Panc1 (cell line): Measurements from ENCODE around the gene AOAH. TPM values are rescaled to one million over a fixed set of nuclear protein-coding genes. Genes with fewer than 3 reads are reported as not detected.

Source experiments
- ATAC-seq: fragments of 200-7000 bp; cut with Tn5 transposase; 2 replicates; pipeline ENCODE4 v1.9.1; 2020; ENCODE audit warnings: mild to moderate bottlenecking, moderate library complexity
- BruUV-seq: library from RNA; stranded (reverse); fragments of 400-500 nt; replicated peaks from 2 replicates; lab custom pipeline; 2021; lab: Mats Ljungman, UMichigan
- CTCF ChIA-PET: fragments of 300-600 bp; sonication (Branson Sonifier 250); formaldehyde crosslinking; loops from one replicate; lab custom pipeline; 2022; ENCODE audit warnings: antibody characterized with exemption; lab: Charles Lee
- POLR2A ChIA-PET: fragments of 300-600 bp; sonication (Branson Sonifier 250); formaldehyde crosslinking; loops from one replicate; lab custom pipeline; 2022; ENCODE audit warnings: antibody characterized with exemption; lab: Charles Lee
- DNase-seq: peaks from one replicate; pipeline ENCODE4 v3.0.0-alpha.2; 2010; ENCODE audit warnings: low read depth, low spot score
- H3K27ac ChIP-seq: 2 replicates; pipeline ENCODE4 v1.5.1; 2011; ENCODE audit warnings: mild to moderate bottlenecking, low read length, inconsistent platforms
- H3K27me3 ChIP-seq: fragments of 200-500 bp; sonication (Bioruptor generic); 2 replicates; pipeline ENCODE4 v1.6.0; 2014; ENCODE audit warnings: low read length, inconsistent platforms; ENCODE audit not compliant: control insufficient read depth, insufficient read depth
- H3K36me3 ChIP-seq: fragments of 200-500 bp; sonication (Bioruptor generic); 2 replicates; pipeline ENCODE4 v1.5.1; 2014; ENCODE audit warnings: inconsistent platforms, mild to moderate bottlenecking, low read length, moderate library complexity; ENCODE audit not compliant: control insufficient read depth, insufficient read depth
- H3K4me1 ChIP-seq: 2 replicates; pipeline ENCODE4 v1.5.1; 2011; ENCODE audit warnings: inconsistent platforms, mild to moderate bottlenecking, low read length, moderate library complexity; ENCODE audit not compliant: control insufficient read depth, insufficient read depth
- H3K4me3 ChIP-seq, 2 experiments: 2 replicates each; pipeline ENCODE4 v1.5.1; 2011 to 2012; ENCODE audit warnings: low read depth in 2 of 2, low read length in 2 of 2, mild to moderate bottlenecking in 2 of 2, inconsistent platforms in 1 of 2, moderate library complexity in 1 of 2
- H3K9me3 ChIP-seq: fragments of 200-500 bp; sonication (Bioruptor generic); 2 replicates; pipeline ENCODE4 v1.5.1; 2014; ENCODE audit warnings: low read depth, mild to moderate bottlenecking, inconsistent platforms, low read length, moderate library complexity; ENCODE audit not compliant: control insufficient read depth, insufficient read depth
- POLR2AphosphoS5 ChIP-seq: IDR thresholded peaks from 2 replicates; pipeline ENCODE4 v1.6.1; 2012; ENCODE audit warnings: mild to moderate bottlenecking, low read depth, low read length, moderate library complexity
- SIN3A ChIP-seq: IDR thresholded peaks from 2 replicates; pipeline ENCODE4 v1.6.1; 2012; ENCODE audit warnings: low read depth, mild to moderate bottlenecking, low read length, moderate library complexity, borderline replicate concordance; ENCODE audit not compliant: insufficient read depth
- TCF7L2 ChIP-seq: IDR thresholded peaks from 2 replicates; pipeline ENCODE4 v1.6.1; 2011; ENCODE audit warnings: mild to moderate bottlenecking, low read depth, low read length, inconsistent platforms
- in situ Hi-C: cut with HindIII; loops from 2 replicates; pipeline ENCODE4 v1.10.0; 2016; ENCODE audit warnings: low sequenced_read_pairs, low pct_unique_long_range_greater_than_20kb
- intact Hi-C: fragments of 100-400 bp; cut with micrococcal nuclease; formaldehyde crosslinking; loops from one replicate; pipeline ENCODE4 v1.10.0; 2022; ENCODE audit not compliant: unreplicated experiment
- total RNA-seq: library from RNA; stranded (reverse); gene quantifications from one replicate; pipeline ENCODE4 v1.2.1, GENCODE V29; 2021; ENCODE audit not compliant: unreplicated experiment
- TF ChIP-seq, protein P1 (sequence below): fragments of 450-650 bp; IDR thresholded peaks from 2 replicates; pipeline ENCODE4 v1.5.1; 2017; ENCODE audit warnings: mild to moderate bottlenecking
- TF ChIP-seq, protein P2 (sequence below), 2 experiments: IDR thresholded peaks; 2 replicates each; pipeline ENCODE4 v1.6.1; 2011 to 2012; ENCODE audit warnings: low read depth in 2 of 2, control low read depth in 1 of 2, low read length in 1 of 2, mild to moderate bottlenecking in 1 of 2, moderate library complexity in 1 of 2; ENCODE audit not compliant: insufficient read depth in 1 of 2

AOAH gene
- total RNA-seq, 1 experiment from 2014 or later: 0.31 TPM

DNA sequence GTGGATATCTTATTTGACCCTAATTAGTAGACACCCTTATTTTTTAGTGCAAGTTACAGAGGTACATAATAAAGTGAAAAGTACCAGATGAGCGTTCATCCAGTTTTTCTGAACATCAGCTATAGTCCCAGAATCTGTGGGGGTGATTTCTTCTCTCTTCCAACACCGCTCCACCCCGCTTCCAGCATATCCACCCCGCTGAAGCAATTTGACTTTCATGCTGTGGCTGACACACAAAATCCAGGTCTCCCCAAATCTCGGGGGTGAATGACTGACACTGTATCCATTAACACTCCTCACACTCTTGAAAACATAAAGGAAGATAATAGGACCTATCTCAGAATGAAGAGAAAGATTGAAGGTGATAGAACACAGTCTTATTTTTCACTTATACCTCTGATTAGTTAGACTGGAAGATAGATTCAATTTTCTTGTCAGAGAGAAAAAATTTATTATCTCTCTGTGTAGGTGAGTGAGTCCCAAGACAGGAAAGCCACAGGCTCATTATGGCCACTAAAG is 191.3 kb downstream of the AOAH start:
- Histone ChIP-seq H3K27ac (peak overlapping the region; percentile 14; the same call in 1 of the 2 replicates), H3K4me3 (no peak overlapping the region), H3K27me3 (no peaks in the 10 kb centered on the region), H3K4me1 (0 out of 2 replicates have a peak, but pooled peaks cover 9% of the 10 kb centered on the region), H3K36me3 (no peaks in the 10 kb centered on the region), H3K9me3 (no peaks in the 10 kb centered on the region)
- POLR2A ChIA-PET: no interaction called here
- TF ChIP-seq, protein P1, sequence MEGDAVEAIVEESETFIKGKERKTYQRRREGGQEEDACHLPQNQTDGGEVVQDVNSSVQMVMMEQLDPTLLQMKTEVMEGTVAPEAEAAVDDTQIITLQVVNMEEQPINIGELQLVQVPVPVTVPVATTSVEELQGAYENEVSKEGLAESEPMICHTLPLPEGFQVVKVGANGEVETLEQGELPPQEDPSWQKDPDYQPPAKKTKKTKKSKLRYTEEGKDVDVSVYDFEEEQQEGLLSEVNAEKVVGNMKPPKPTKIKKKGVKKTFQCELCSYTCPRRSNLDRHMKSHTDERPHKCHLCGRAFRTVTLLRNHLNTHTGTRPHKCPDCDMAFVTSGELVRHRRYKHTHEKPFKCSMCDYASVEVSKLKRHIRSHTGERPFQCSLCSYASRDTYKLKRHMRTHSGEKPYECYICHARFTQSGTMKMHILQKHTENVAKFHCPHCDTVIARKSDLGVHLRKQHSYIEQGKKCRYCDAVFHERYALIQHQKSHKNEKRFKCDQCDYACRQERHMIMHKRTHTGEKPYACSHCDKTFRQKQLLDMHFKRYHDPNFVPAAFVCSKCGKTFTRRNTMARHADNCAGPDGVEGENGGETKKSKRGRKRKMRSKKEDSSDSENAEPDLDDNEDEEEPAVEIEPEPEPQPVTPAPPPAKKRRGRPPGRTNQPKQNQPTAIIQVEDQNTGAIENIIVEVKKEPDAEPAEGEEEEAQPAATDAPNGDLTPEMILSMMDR: no peak
- TF ChIP-seq TCF7L2 (no peak), POLR2AphosphoS5 (no peak), SIN3A (no peak)
- TF ChIP-seq, protein P2, sequence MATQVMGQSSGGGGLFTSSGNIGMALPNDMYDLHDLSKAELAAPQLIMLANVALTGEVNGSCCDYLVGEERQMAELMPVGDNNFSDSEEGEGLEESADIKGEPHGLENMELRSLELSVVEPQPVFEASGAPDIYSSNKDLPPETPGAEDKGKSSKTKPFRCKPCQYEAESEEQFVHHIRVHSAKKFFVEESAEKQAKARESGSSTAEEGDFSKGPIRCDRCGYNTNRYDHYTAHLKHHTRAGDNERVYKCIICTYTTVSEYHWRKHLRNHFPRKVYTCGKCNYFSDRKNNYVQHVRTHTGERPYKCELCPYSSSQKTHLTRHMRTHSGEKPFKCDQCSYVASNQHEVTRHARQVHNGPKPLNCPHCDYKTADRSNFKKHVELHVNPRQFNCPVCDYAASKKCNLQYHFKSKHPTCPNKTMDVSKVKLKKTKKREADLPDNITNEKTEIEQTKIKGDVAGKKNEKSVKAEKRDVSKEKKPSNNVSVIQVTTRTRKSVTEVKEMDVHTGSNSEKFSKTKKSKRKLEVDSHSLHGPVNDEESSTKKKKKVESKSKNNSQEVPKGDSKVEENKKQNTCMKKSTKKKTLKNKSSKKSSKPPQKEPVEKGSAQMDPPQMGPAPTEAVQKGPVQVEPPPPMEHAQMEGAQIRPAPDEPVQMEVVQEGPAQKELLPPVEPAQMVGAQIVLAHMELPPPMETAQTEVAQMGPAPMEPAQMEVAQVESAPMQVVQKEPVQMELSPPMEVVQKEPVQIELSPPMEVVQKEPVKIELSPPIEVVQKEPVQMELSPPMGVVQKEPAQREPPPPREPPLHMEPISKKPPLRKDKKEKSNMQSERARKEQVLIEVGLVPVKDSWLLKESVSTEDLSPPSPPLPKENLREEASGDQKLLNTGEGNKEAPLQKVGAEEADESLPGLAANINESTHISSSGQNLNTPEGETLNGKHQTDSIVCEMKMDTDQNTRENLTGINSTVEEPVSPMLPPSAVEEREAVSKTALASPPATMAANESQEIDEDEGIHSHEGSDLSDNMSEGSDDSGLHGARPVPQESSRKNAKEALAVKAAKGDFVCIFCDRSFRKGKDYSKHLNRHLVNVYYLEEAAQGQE (IDR thresholded peaks at IDR 0.05; ENCODE audit: insufficient read depth in 1 of 2, low read depth in 2 of 2, low read length in 1 of 2): no peak
- CTCF ChIA-PET: no interaction called here
- DNase-seq (no peak), ATAC-seq (no peak)
- no TSS peak for BruUV-seq
- intact Hi-C loops (no loop called here), in situ Hi-C loops (no loop called here)

DNA sequence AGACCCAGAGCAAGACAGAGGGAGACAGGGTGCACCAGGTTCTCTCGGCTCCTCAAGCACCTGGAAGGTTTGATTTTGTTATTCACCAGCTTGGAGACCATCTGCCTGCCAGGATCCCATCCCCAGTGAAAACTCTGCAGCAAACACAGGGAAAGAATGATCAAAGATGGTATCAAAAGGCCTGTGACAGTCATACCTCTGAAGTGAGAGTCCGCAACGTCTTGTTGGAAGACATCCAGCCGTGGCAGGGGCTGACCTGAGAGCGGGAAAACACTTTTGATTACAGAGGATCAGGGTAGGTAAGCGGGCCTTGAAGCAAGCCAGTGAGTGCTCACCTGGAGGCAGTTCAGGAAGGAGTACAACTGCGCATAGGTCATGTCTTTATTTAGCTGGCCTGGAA is 192.3 kb downstream of the AOAH start:
- Histone ChIP-seq H3K27ac (no peak overlapping the region), H3K27me3 (no peaks in the 10 kb centered on the region), H3K36me3 (no peaks in the 10 kb centered on the region), H3K4me1 (peaks cover 13% of the 10 kb centered on the region; the same call in 1 of the 2 replicates), H3K9me3 (no peaks in the 10 kb centered on the region), H3K4me3 (no peak overlapping the region)
- no peak for DNase-seq
- intact Hi-C loops: no loop called here
- CTCF ChIA-PET: no interaction called here
- POLR2A ChIA-PET: no interaction called here
- TF ChIP-seq, protein P1: no peak
- TF ChIP-seq POLR2AphosphoS5 (no peak), SIN3A (no peak), TCF7L2 (no peak)
- TF ChIP-seq, protein P2 (IDR thresholded peaks at IDR 0.05; ENCODE audit: insufficient read depth in 1 of 2, low read depth in 2 of 2, low read length in 1 of 2): no peak
- no TSS peak for BruUV-seq
- in situ Hi-C loops: no loop called here
- ATAC-seq: no peak
